SU-DHL-6 (cell line): ENCODE data around the gene CNTN5.

ENCODE experiments used
- CTCF ChIP-seq: fragments of 200-600 bp; sonication (generic); IDR thresholded peaks from one replicate; pipeline ENCODE4 v1.5.1; 2017; ENCODE audit warnings: antibody characterized with exemption, mild to moderate bottlenecking, low read length, moderate library complexity; ENCODE audit not compliant: insufficient read depth, poor library complexity, severe bottlenecking
- EZH2phosphoT487 ChIP-seq: fragments of 200-600 bp; sonication (generic), shearing (Covaris generic); conservative IDR thresholded peaks from 2 replicates; pipeline ENCODE4 v1.6.1; 2018; ENCODE audit warnings: mild to moderate bottlenecking, antibody characterized with exemption, low read length, moderate library complexity, mixed read lengths

- TF ChIP-seq CTCF: no peak
- no peak for TF ChIP-seq EZH2phosphoT487
These were observed 1077.8 kb downstream of the CNTN5 start for GRCh38 chr11:100098560-100098959.
